H9 (cell line): Measurements from ENCODE around the gene RPL22. TPM values are rescaled to one million over a fixed set of nuclear protein-coding genes. Genes with fewer than 3 reads are reported as not detected.

Experiments used
- DNase-seq: peaks from one replicate; pipeline ENCODE4 v3.0.0-alpha.2; 2017
- H2AFZ ChIP-seq: one replicate; pipeline ENCODE4 v1.6.1; 2013; ENCODE audit warnings: mild to moderate bottlenecking, low read length, control low read depth, moderate library complexity
- H2AK5ac ChIP-seq: 2 replicates; pipeline ENCODE4 v1.6.1; 2013; ENCODE audit warnings: low read length, control low read depth, mixed read lengths; ENCODE audit not compliant: insufficient read length
- H2BK120ac ChIP-seq: one replicate; pipeline ENCODE4 v1.6.1; 2013; ENCODE audit warnings: low read depth, mild to moderate bottlenecking, low read length, control low read depth, inconsistent platforms; ENCODE audit not compliant: poor library complexity, severe bottlenecking
- H2BK12ac ChIP-seq: 2 replicates; pipeline ENCODE4 v1.6.1; 2013; ENCODE audit warnings: low read length, control low read depth, mixed read lengths, low read depth; ENCODE audit not compliant: insufficient read length
- H2BK15ac ChIP-seq: 2 replicates; pipeline ENCODE4 v1.6.1; 2013; ENCODE audit warnings: low read depth, low read length, control low read depth
- H2BK20ac ChIP-seq: one replicate; pipeline ENCODE4 v1.6.1; 2013; ENCODE audit warnings: low read depth, mild to moderate bottlenecking, low read length, control low read depth, inconsistent platforms; ENCODE audit not compliant: poor library complexity, severe bottlenecking
- H2BK5ac ChIP-seq: 2 replicates; pipeline ENCODE4 v1.6.1; 2013; ENCODE audit warnings: low read length, control low read depth, mixed read lengths; ENCODE audit not compliant: insufficient read length
- H3K14ac ChIP-seq: 2 replicates; pipeline ENCODE4 v1.6.1; 2013; ENCODE audit warnings: low read length, control low read depth; ENCODE audit not compliant: insufficient read depth
- H3K18ac ChIP-seq: 2 replicates; pipeline ENCODE4 v1.6.1; 2013; ENCODE audit warnings: low read depth, mild to moderate bottlenecking, mixed read lengths, low read length, control low read depth; ENCODE audit not compliant: insufficient read length
- H3K23ac ChIP-seq: 2 replicates; pipeline ENCODE4 v1.6.1; 2013; ENCODE audit warnings: low read length, control low read depth, mixed read lengths, low read depth; ENCODE audit not compliant: insufficient read length
- H3K23me2 ChIP-seq: 2 replicates; pipeline ENCODE4 v1.6.1; 2013; ENCODE audit warnings: low read depth, mild to moderate bottlenecking, mixed read lengths, low read length, control low read depth; ENCODE audit not compliant: insufficient read length, poor library complexity, severe bottlenecking
- H3K27ac ChIP-seq: 2 replicates; pipeline ENCODE4 v1.5.1; 2013; ENCODE audit warnings: low read length, control low read depth, mixed read lengths, low read depth; ENCODE audit not compliant: insufficient read length
- H3K27me3 ChIP-seq: 2 replicates; pipeline ENCODE4 v1.6.1; 2013; ENCODE audit warnings: low read length, control low read depth, inconsistent platforms; ENCODE audit not compliant: insufficient read depth
- H3K4ac ChIP-seq: 2 replicates; pipeline ENCODE4 v1.6.1; 2013; ENCODE audit warnings: low read depth, mild to moderate bottlenecking, control low read depth, inconsistent platforms, low read length, moderate library complexity
- H3K4me1 ChIP-seq: 2 replicates; pipeline ENCODE4 v1.6.1; 2013; ENCODE audit warnings: low read length, control low read depth, inconsistent platforms; ENCODE audit not compliant: insufficient read depth
- H3K4me2 ChIP-seq: 2 replicates; pipeline ENCODE4 v1.6.1; 2013; ENCODE audit warnings: low read length, control low read depth, mixed read lengths; ENCODE audit not compliant: insufficient read length, insufficient read depth
- H3K56ac ChIP-seq: 2 replicates; pipeline ENCODE4 v1.6.1; 2013; ENCODE audit warnings: low read depth, mild to moderate bottlenecking, mixed read lengths, low read length, control low read depth; ENCODE audit not compliant: insufficient read length
- H3K79me1 ChIP-seq: 2 replicates; pipeline ENCODE4 v1.6.1; 2013; ENCODE audit warnings: low read depth, mild to moderate bottlenecking, moderate library complexity, low read length, control low read depth, inconsistent platforms; ENCODE audit not compliant: insufficient read depth, poor library complexity, severe bottlenecking
- H3K79me2 ChIP-seq: 2 replicates; pipeline ENCODE4 v1.6.1; 2013; ENCODE audit warnings: low read length, control low read depth, inconsistent platforms; ENCODE audit not compliant: insufficient read depth
- H3K9ac ChIP-seq: 2 replicates; pipeline ENCODE4 v1.6.1; 2013; ENCODE audit warnings: low read length, control low read depth, mixed read lengths; ENCODE audit not compliant: insufficient read length; ENCODE audit errors: extremely low read depth
- H3K9me3 ChIP-seq: one replicate; pipeline ENCODE4 v1.6.1; 2013; ENCODE audit warnings: low read depth, low read length, inconsistent platforms; ENCODE audit not compliant: control insufficient read depth
- H3T11ph ChIP-seq: one replicate; pipeline ENCODE4 v1.6.1; 2013; ENCODE audit warnings: mild to moderate bottlenecking, low read length, control low read depth, inconsistent platforms
- H4K20me1 ChIP-seq: one replicate; pipeline ENCODE4 v1.6.1; 2013; ENCODE audit not compliant: control insufficient read depth, insufficient read length, insufficient read depth
- H4K5ac ChIP-seq: 2 replicates; pipeline ENCODE4 v1.6.1; 2013; ENCODE audit warnings: low read depth, mild to moderate bottlenecking, mixed read lengths, low read length, control low read depth; ENCODE audit not compliant: insufficient read length
- H4K8ac ChIP-seq: replicated peaks from 2 replicates; pipeline ENCODE4 v1.6.1; 2013; ENCODE audit warnings: low read length, control low read depth, mixed read lengths, low read depth; ENCODE audit not compliant: insufficient read length
- H4K91ac ChIP-seq: 2 replicates; pipeline ENCODE4 v1.6.1; 2013; ENCODE audit warnings: low read depth, mild to moderate bottlenecking, moderate library complexity, mixed read lengths, low read length, control low read depth; ENCODE audit not compliant: insufficient read length
- H3K27ac Mint-ChIP-seq, 3 experiments: 2 replicates in 2 of 3; 3 replicates in 1 of 3; pipeline ENCODE4 v1.8.0; 2020 to 2021; ENCODE audit warnings: mixed read lengths in 3 of 3, mild to moderate bottlenecking in 1 of 3, moderate library complexity in 1 of 3
- H3K27me3 Mint-ChIP-seq: 2 replicates; pipeline ENCODE4 v1.8.0; 2021; ENCODE audit warnings: low read depth, mild to moderate bottlenecking, moderate library complexity, mixed read lengths
- H3K36me3 Mint-ChIP-seq, 3 experiments: 2 replicates in 2 of 3; 3 replicates in 1 of 3; pipeline ENCODE4 v1.8.0; 2020 to 2021; ENCODE audit warnings: low read depth in 3 of 3, mixed read lengths in 3 of 3; ENCODE audit not compliant: insufficient read depth in 1 of 3
- H3K4me1 Mint-ChIP-seq, 2 experiments: 2 replicates each; pipeline ENCODE4 v1.8.0; 2020; ENCODE audit warnings: mixed read lengths in 2 of 2
- H3K4me3 Mint-ChIP-seq, 2 experiments: 2 replicates in 1 of 2; 3 replicates in 1 of 2; pipeline ENCODE4 v1.8.0; 2020 to 2021; ENCODE audit warnings: mild to moderate bottlenecking in 2 of 2, mixed read lengths in 2 of 2, moderate library complexity in 1 of 2
- H3K9me3 Mint-ChIP-seq, 2 experiments: 2 replicates in 1 of 2; 3 replicates in 1 of 2; pipeline ENCODE4 v1.8.0; 2020; ENCODE audit warnings: mild to moderate bottlenecking in 2 of 2, mixed read lengths in 2 of 2, moderate library complexity in 1 of 2
- CTCF ChIP-seq: fragments of 200-600 bp; sonication (generic); conservative IDR thresholded peaks from 3 replicates; pipeline ENCODE4 v1.8.0; 2021; ENCODE audit warnings: antibody characterized with exemption, mild to moderate bottlenecking
- WGBS: extraction: QIAGEN DNeasy Blood & Tissue Kit; methylation state at CpG from one replicate; pipeline ENCODE4 v1.1.7; 2013; ENCODE audit warnings: missing lambda C conversion rate, low lambda C conversion rate, mixed read lengths; ENCODE audit not compliant: insufficient read length; ENCODE audit errors: extremely low coverage; 5-methylcytosine and 5-hydroxymethylcytosine counted together
- total RNA-seq: library from RNA; stranded (reverse); gene quantifications from 2 replicates; pipeline ENCODE4 v1.2.1, GENCODE V29; 2021

RPL22 gene
- total RNA-seq, 1 experiment from 2014 or later = 582 TPM

GRCh38 chr1:6150006-6150938 lies 49.1 kb downstream of the RPL22 start:
- H4K8ac ChIP-seq = no peak overlapping the region
- H3K56ac ChIP-seq = no peak overlapping the region
- H3K14ac ChIP-seq = no peak overlapping the region
- H3K27ac ChIP-seq = no peak overlapping the region
- 100% methylated on average over 5 of the region's 11 CpGs for WGBS
- TF ChIP-seq CTCF = no peak
- H3K23ac ChIP-seq = no peak overlapping the region
- no peak overlapping the region for H2BK120ac ChIP-seq
- no peak overlapping the region for H3K4me3 Mint-ChIP-seq
- H3K23me2 ChIP-seq = peaks cover 12% of the 10 kb centered on the region
- no peaks in the 10 kb centered on the region for H3K4me1 ChIP-seq
- no peak overlapping the region for H3K27ac Mint-ChIP-seq
- no peak overlapping the region for H2BK12ac ChIP-seq
- H3K4me2 ChIP-seq = no peak overlapping the region
- peaks cover 0 to 2% of the 10 kb centered on the region in 2 experiments; a peak in 2 of 4 replicates for H3K4me1 Mint-ChIP-seq
- no peak overlapping the region for H2BK20ac ChIP-seq
- no peak overlapping the region for H2AFZ ChIP-seq
- H3K4ac ChIP-seq = no peak overlapping the region
- no peak overlapping the region for H2AK5ac ChIP-seq
- no peaks in the 10 kb centered on the region for H3K36me3 Mint-ChIP-seq
- H4K91ac ChIP-seq = no peak overlapping the region
- H3K18ac ChIP-seq = no peak overlapping the region
- H4K20me1 ChIP-seq = no peaks in the 10 kb centered on the region
- H3K9me3 ChIP-seq = no peaks in the 10 kb centered on the region
- no peaks in the 10 kb centered on the region for H3K9me3 Mint-ChIP-seq
- no peak overlapping the region for H3T11ph ChIP-seq
- no peak for DNase-seq
- peaks cover 35% of the 10 kb centered on the region for H3K27me3 Mint-ChIP-seq
- no peaks in the 10 kb centered on the region for H3K79me2 ChIP-seq
- no peak overlapping the region for H3K9ac ChIP-seq
- H2BK5ac ChIP-seq = no peak overlapping the region
- no peak overlapping the region for H2BK15ac ChIP-seq
- no peak overlapping the region for H4K5ac ChIP-seq
- peaks cover 9% of the 10 kb centered on the region; the same call in 1 of the 2 replicates for H3K27me3 ChIP-seq
- H3K79me1 ChIP-seq = no peaks in the 10 kb centered on the region
